Hindlimb muscle (tissue), 1 donor: Measurements from ENCODE around the gene STH. TPM values are rescaled to one million over a fixed set of nuclear protein-coding genes. Genes with fewer than 3 reads are reported as not detected.
"Not testable (repeated sequence)": the region's sequence is repeated elsewhere in the genome, so short reads cannot be mapped to it uniquely, and the experiment has no call there.

Source experiments
- DNase-seq: peaks from one replicate; pipeline ENCODE4 v3.0.0-alpha.2; 2013
- polyA plus RNA-seq: library from polyadenylated mRNA; unstranded; fragments of 120-200 nt; gene quantifications from one replicate; pipeline ENCODE4 v1.2.1, GENCODE V29; 2013; ENCODE audit not compliant: insufficient read length

Gene STH, protein sequence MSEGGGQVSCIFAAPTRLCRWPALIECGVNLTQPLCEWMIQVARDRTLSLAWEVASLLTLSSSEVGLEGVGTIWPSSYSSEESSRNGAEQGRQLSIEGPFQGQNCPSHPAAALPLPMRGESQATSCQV
- polyA plus RNA-seq, result not detected

DNA sequence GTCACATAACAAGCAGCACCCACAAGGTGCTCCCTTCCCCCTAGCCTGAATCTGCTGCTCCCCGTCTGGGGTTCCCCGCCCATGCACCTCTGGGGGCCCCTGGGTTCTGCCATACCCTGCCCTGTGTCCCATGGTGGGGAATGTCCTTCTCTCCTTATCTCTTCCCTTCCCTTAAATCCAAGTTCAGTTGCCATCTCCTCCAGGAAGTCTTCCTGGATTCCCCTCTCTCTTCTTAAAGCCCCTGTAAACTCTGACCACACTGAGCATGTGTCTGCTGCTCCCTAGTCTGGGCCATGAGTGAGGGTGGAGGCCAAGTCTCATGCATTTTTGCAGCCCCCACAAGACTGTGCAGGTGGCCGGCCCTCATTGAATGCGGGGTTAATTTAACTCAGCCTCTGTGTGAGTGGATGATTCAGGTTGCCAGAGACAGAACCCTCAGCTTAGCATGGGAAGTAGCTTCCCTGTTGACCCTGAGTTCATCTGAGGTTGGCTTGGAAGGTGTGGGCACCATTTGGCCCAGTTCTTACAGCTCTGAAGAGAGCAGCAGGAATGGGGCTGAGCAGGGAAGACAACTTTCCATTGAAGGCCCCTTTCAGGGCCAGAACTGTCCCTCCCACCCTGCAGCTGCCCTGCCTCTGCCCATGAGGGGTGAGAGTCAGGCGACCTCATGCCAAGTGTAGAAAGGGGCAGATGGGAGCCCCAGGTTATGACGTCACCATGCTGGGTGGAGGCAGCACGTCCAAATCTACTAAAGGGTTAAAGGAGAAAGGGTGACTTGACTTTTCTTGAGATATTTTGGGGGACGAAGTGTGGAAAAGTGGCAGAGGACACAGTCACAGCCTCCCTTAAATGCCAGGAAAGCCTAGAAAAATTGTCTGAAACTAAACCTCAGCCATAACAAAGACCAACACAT is at the start of gene STH:
STH (plus strand) TSS at position 264 of the 913 bp plus-strand sequence; CDS start at position 294, 30 bp downstream.
- DNase-seq, result no peak

DNA sequence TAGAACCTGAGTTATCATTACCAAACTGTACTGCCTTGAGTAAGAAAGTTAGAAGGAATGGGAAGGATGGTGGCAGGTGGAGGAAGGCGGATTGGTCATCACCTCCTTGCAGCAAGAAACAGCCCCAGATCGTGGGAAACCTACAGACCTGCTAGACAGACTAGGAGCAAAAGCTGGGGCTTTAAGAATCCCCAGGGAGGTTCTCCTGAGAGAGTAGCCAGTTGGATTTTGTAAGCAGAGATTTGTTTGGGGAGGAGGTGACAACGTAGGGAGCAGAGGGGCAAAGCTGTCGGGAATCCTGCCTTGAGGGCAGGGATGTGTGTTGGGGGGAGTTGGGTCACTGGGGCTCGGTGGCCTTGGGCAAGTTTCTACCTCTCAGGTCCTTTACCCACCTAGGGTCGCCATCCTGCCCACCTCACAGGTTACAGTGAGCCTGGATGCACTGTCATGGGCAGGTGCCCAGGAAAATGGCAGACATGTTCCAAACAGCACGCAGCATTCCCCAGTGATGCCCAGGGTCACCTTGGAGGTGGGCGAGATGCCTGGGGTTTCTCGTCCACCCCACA is 49.2 kb upstream of the STH start:
- DNase-seq, result no peak

DNA sequence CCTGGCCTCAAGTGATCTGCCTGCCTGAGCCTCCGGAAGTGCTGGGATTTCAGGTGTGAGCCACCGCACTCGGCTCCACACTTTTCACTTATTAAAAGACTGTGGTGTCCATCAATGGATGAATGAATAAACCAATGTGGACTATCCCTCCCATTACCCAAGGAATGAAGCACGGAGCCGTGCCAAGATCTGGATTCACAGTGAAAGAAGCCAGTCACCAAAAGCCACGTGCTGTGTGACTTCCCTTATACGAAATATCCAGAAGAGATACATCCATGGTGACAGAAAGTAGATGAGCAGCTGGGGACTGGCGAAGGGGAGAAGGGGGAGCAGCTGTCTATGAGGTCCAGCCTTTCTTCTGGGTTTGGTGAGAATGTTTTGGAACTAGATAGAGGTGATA is 48.2 kb upstream of the STH start:
- DNase-seq, result no peak

DNA sequence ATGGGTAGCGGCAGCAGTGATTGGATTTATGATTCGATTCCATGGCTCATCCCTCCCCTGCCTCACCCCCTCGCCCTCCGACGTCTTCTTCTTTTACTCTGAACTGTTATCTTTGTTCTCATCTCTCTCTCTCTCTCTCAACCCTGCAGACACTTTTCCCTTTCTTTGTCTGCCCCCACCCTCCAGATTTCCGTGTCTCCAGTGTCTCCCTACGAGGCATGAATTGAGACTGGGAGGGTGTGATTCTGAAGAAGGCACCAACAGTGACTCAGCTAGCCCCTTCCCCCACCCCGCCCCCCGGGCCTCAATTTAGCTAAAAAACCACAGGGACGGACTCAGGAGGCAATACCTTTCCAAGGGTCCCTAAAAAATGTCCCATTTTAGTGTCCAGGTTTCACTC is 47.6 kb upstream of the STH start:
- no peak for DNase-seq

DNA sequence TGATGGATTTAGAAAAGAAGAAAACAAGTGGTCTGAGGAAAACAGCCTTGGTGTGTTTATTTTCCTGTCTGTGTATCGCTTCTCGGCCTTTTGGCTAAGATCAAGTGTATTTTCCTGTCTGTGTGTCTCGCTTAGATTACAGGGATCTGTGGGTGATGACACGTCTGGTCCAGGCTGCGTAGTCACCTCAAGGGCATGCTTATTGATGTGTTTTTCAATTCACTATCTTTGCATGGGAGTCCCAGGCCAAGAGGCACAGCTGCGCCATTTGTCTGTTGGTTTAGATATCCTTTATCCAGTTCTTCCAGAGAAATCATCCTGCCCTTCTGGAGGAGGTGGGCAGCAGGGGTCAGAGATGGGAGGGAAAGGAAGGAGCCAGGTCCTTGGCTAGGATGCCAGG is 47.1 kb upstream of the STH start:
- DNase-seq, result no peak

DNA sequence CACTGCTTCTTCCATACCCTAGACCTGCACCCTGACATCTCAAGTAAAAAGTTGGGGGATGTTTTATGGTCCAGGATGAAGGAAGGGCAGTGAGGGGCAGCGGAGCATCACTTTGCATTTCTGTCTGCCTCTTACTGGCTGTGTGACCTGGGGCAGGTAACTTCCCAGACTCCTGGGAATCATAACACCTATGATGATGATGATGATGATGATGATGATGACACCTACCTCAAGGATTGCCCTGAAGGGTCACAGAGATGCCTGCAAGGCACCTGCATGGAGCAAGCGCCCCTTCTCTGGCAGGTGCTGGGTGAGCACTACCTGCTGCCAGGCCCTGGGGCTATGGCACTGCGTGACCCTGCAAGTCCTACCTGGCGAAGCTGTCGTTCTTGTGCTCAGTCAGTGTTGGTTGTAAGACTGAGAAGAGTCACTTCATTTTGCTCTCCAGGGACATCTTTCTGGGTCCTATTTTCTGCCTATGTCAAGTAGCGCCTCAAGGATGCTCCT is 46.2 kb upstream of the STH start:
- DNase-seq, result no peak

DNA sequence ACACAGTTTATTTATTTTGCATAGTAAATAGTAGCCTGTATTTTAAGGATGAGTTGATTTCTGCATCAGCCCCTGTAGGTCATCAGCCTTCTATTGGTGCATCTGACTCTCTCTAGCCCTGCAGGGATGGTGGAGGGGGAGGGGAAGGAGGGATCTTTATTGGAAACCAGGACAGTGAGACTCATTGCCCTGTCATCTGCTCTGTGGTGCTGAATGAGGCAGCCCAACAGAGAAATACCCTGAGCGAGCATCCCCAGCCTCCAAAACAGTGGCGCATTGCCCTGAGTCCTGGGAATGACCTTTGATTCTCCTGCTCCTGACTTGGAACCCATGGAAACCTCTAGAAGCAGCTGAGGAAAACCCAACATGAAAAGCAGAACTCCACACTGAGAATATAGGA is 45.5 kb upstream of the STH start:
- no peak for DNase-seq

DNA sequence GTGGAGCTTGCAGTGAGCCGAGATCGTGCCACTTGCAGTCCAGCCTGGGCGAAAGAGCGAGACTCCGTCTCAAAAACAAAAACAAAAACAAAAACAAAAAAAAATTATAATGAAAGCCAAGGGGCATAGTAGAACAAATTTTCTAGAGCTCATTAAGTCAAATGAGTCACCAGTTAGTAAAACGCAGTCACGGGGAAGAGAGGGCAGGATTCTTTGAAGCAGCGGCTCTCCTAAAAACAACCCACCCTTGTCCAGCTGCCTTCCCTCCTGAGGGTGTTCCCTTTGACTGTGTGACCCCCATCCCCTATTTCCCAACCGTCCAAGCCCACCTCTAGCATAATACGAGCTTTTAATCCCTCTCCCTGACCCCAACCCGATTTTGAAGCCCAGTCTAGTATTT is 44.1 kb upstream of the STH start:
- no peak for DNase-seq

DNA sequence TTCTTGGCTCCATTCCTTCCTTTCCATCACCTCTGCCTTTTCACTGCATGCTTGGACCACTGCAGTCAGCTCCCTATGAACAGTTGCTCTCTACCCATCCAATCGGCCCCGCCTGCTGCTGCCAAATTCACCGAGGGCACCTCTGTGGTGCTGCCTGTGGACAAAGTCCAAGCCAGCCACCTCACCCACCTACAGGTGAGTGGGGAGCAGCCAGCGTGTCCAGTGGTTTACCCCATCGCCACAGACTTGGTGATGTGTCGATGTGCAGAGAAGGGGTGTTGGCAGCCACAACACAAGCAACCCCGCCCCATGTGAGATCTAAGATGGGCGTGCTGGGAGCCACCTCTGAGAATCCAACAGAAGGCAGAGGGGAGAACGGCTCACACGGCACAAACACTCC is 43.7 kb upstream of the STH start:
- DNase-seq, result no peak

DNA sequence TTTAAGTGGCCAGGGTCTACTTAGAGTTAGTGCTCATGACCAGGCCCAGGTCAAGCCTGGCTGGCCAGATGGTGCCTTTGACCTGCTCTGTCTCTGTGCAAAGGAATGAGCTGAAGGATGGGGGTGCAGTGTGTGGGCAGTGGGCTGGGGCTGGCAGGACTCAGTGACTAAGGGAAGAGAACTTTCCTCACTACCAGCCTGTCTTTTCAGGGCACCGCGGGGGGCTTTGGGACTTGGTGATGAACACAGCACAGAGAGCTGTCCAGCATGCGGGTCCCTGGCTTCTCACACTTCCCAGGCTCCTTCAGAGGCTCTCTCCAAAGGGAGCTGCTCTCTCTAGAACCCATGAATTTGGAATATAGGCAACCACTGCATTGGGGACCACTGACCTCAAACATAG is 43.0 kb upstream of the STH start:
- DNase-seq, result no peak

DNA sequence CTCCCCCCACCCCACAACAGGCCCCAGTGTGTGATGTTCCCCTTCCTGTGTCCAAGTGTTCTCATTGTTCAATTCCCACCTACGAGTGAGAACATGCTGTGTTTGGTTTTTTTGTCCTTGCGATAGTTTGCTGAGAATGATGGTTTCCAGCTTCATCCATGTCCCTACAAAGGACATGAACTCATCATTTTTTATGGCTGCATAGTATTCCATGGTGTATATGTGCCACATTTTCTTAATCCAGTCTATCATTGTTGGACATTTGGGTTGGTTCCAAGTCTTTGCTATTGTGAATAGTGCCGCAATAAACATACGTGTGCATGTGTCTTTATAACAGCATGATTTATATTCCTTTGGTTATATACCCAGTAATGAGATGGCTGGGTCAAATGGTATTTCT is 42.3 kb upstream of the STH start:
- not testable (repeated sequence) for DNase-seq

DNA sequence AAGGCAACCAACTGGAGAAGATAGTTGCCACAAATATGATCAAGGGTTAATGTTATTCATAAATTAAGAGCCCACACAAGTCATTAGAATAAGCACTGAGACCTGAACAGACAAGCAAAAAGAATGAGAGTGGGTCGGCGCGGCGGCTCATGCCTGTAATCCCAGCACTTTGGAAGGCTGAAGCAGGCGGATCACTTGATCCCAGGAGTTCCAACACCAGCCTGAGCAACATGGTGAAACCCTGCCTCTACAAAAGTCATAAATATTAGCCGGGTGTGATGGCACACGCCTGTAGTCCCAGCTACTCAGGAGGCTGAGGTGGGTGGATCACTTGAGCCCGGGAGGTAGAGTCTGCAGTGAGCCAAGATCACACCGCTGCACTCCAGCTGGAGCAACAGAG is 40.7 kb upstream of the STH start:
- DNase-seq, result no peak

DNA sequence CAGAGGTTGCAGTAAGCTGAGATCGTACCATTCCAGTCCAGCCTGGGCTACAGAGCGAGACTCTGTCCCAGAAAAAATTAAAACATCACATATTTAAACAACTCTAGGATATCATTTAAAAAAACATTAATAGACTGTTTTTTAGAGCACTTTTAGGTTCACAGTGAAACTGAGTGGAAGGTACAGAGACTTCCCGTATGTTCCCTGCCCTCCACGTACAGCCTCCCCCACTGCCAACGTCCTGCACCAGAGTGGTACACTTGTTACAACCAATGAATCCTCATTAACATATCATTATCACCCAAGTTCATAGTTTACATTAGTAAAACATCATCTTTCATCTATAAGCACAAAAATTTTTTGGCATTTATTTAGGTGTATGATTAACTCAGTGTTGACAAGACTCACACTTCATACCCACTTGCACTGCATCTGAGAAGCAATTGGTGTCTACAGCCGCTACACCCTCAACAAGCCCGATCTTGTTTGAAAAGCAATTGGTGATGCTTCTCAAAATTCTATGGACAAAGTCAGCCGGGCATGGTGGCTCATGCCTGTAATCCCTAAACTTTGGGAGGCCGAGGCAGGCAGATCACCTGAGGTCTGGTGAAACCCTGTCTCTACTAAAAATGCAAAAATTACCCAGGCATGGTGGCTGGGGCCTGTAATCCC is 39.9 kb upstream of the STH start:
- DNase-seq, result no peak

DNA sequence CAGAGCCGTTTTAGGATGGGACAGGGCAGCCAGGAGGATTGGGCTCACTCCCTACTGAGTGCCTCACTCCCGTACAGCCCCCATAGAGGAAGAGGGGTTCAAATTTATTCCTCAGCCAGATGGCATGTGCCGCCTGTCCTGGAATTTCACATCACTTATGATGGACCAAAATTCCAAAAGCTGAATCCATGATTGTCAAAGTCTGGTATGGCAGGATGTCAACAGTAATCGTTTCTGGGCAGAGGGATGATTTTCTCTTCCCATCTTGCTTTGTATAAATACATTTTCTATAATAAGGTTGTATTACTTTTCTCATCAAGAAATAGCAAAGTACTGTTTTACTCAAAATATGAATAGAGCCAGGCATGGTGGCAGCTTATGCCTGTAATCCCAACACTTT is 38.7 kb upstream of the STH start:
- DNase-seq, result no peak

DNA sequence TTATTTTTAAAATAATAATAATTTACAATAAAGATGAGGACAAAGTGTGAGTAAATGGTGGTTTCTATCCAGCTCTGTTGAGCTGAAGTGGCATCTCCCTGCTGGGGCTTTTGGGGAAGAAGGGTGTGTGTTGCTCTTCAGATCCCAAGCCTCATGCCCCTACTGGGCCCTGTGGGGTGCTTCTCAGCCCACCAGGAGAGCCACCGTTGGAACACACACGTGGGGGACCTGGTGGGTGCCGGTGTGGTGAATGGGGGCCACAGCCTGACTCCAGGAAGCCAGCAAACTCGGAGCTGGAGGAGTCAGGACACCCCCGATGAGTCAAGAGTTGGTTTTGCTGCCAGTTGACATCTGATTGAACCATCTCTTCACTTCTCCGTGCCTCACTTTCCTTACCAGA is 37.8 kb upstream of the STH start:
- no peak for DNase-seq

DNA sequence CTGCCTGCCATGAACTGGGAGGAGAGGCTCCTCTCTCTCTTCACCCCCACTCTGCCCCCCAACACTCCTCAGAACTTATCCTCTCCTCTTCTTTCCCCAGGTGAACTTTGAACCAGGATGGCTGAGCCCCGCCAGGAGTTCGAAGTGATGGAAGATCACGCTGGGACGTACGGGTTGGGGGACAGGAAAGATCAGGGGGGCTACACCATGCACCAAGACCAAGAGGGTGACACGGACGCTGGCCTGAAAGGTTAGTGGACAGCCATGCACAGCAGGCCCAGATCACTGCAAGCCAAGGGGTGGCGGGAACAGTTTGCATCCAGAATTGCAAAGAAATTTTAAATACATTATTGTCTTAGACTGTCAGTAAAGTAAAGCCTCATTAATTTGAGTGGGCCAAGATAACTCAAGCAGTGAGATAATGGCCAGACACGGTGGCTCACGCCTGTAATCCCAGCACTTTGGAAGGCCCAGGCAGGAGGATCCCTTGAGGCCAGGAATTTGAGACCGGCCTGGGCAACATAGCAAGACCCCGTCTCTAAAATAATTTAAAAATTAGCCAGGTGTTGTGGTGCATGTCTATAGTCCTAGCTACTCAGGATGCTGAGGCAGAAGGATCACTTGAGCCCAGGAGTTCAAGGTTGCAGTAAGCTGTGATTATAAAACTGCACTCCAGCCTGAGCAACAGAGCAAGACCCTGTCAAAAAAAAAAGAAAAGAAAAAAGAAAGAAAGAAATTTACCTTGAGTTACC is 36.7 kb upstream of the STH start:
- no peak for DNase-seq

DNA sequence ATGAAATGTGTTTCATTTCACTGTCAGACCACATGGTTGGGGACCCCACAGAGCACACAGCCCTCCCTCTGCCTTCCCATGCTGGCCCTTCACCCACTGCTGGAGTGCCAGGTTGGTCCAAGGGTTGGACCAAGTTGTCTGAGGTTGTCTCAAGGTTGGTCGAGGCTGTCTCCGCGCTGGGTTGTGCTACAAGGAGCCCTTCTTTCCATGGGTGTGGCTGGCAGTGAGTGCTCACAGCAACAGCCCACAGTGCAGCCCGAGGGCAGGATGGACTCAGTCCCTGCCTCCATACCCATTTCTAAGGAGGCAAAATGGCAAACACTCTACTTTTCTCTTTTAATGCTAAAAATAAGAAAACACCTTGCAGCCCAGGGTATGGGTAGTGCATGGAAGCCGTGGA is 35.8 kb upstream of the STH start:
- no peak for DNase-seq

DNA sequence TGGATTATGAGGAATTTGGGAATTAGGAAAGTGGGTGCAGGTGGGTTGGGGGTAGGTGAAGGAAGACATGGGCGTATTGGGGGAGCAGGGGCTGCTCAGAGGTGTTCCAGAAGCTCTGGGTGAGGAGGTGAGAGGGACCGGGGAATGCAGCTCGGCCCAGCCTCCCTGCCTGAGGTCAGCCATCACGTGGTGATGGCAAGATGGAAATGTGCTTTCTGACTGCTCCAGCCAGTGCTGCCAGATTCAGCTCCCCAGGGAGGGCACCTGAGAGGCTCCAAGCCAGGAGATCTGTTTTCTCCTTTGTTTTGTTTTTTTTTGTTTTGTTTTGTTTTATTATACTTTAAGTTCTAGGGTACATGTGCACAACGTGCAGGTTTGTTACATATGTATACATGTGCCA is 35.2 kb upstream of the STH start:
- DNase-seq, result no peak

DNA sequence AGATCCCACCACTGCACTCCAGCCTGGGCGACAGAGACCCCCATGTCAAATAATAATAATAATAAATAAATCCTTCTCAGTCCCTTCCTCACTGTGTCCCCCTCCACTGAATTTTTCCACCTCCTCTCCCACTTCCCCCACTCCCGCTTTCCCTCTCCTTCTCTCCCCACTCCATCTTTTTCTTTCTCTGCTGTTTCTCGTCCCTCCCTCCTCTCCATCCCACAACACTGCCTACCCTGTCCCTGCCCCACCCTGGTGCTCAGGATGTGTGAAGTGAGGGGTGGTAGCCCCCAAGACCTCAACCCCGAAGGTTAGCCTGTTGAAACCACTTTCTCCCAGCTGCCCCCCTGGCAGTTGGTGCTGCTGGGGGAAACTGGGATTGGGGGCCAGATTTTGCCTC is 34.4 kb upstream of the STH start:
- DNase-seq, result no peak

DNA sequence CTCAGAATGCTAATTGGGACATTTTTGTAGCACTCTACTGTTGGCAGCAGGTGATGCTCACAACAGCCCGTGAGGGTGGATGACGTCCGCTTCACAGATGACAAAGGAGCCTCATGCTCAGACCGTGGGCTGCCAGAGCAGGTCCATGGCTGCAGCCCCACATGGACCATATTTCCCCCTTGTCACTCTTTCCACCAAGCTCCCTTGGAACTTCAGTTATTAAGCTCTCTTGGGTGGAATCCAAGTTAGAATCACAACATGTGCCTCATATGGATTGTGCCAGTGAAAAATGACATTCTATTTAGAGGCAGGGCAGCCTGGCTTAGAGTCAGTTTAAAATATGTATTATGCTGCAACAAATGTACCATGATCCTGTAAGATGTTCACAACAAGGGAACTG is 33.2 kb upstream of the STH start:
- no peak for DNase-seq

DNA sequence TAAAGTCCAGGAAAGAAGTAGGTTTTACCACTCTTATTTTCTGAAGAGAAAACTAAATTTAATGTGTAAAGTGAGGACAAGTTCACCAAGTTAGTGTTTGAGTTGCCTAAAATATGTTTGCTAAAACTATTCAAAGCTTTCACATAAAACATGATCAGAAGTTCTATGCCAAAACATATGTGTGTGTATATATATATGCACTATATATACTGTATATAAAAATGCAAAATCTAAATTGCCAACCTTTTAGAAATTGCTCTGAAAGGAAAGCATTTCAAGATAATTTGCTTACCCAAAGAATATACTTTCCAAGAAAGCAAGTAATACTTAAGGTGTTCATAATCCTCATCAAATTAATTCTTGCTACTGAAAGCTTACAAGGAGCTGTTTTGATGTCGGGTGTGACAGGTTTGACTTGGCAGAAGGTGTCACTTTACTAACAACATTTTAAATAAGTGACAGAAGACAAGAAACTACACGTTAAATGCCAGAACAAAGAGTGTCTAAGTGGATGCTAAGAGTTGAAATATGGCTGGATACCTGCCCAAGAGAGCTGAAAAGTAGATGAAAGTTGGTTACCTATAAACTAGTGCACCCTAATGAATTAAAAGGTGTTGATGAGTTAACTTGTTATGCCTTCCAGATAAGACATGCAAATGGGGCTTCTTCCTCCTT is 32.3 kb upstream of the STH start:
- no peak for DNase-seq

DNA sequence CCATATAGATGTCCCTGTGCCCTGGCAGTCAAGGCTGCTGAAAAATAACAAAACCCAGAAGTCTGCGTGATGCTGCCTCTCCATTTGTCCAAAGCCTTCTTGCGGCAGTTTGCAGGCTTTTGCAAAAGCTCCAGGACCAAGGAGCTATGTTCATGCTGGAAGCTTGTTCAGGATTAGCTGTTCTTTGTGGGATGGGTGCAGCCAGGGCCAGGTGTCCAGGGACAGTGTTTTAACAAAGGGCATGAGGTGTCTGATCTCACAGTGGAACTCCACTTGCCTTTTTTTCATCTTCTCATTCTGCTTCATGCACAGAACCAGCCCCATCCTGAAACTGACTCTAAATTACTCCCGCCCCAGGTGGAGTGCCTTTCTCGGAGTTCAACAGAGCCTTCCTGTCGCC is 31.7 kb upstream of the STH start:
- no peak for DNase-seq
